Stomach (tissue), 4 donors: Measurements from ENCODE around the gene AP2S1.

ENCODE experiments used
- EP300 ChIP-seq: sonication (generic); formaldehyde crosslinking; IDR thresholded peaks from one replicate; pipeline ENCODE4 v1.6.1; 2017; ENCODE audit warnings: antibody characterized with exemption
- POLR2A ChIP-seq, 4 donors: fragments of 450-650 bp; IDR thresholded peaks; one replicate each; pipeline ENCODE4 v1.6.1; 2016; ENCODE audit warnings: antibody characterized with exemption in 4 of 4, control low read depth in 2 of 4, mild to moderate bottlenecking in 1 of 4, moderate library complexity in 1 of 4
- TF ChIP-seq, protein P1 (sequence below), 7 experiments: fragments of 450-650 bp in 4 of 7; fragments of 200-600 bp in 3 of 7; sonication (generic) in 3 of 7; IDR thresholded peaks; one replicate each; pipeline ENCODE4 v1.5.1; 2016 to 2019; ENCODE audit warnings: antibody characterized with exemption in 7 of 7, control low read depth in 2 of 7, mild to moderate bottlenecking in 1 of 7

DNA sequence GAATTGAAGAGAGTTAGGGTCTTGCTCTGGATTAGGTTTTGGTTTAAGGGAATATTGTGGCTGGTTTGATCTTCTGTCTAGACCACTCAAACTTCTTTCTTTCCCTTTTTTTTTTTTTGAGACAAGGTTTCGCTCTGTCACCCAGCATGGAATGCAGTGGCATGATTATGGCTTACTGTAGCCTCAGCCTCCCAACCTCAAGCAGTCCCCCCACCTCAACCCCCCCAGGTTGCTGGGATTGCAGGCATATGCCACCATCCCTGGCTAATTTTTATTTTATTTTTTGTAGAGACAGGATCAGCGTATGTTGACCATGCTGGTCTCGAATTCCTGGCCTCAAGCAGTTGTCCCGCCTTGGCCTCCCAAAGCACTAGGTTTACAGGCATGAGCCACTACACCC, 31.4 kb upstream of the AP2S1 start:
- TF ChIP-seq EP300 (no peak), POLR2A (IDR thresholded peaks at IDR 0.05) (no peak)
- TF ChIP-seq, protein P1, sequence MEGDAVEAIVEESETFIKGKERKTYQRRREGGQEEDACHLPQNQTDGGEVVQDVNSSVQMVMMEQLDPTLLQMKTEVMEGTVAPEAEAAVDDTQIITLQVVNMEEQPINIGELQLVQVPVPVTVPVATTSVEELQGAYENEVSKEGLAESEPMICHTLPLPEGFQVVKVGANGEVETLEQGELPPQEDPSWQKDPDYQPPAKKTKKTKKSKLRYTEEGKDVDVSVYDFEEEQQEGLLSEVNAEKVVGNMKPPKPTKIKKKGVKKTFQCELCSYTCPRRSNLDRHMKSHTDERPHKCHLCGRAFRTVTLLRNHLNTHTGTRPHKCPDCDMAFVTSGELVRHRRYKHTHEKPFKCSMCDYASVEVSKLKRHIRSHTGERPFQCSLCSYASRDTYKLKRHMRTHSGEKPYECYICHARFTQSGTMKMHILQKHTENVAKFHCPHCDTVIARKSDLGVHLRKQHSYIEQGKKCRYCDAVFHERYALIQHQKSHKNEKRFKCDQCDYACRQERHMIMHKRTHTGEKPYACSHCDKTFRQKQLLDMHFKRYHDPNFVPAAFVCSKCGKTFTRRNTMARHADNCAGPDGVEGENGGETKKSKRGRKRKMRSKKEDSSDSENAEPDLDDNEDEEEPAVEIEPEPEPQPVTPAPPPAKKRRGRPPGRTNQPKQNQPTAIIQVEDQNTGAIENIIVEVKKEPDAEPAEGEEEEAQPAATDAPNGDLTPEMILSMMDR (IDR thresholded peaks at IDR 0.05): no peak
